ENCODE results near the gene HINT3.
"Not testable (repeated sequence)": the region's sequence is repeated elsewhere in the genome, so short reads cannot be mapped to it uniquely, and the experiment has no call there.

HINT3 gene

GRCh38 chr6:125930765-125931418 lies 25.7 kb upstream of the HINT3 start:
- TF ChIP-seq ZFX (IDR thresholded peaks at IDR 0.05; ENCODE audit: borderline replicate concordance), result no peak
- TF ChIP-seq, protein P1, sequence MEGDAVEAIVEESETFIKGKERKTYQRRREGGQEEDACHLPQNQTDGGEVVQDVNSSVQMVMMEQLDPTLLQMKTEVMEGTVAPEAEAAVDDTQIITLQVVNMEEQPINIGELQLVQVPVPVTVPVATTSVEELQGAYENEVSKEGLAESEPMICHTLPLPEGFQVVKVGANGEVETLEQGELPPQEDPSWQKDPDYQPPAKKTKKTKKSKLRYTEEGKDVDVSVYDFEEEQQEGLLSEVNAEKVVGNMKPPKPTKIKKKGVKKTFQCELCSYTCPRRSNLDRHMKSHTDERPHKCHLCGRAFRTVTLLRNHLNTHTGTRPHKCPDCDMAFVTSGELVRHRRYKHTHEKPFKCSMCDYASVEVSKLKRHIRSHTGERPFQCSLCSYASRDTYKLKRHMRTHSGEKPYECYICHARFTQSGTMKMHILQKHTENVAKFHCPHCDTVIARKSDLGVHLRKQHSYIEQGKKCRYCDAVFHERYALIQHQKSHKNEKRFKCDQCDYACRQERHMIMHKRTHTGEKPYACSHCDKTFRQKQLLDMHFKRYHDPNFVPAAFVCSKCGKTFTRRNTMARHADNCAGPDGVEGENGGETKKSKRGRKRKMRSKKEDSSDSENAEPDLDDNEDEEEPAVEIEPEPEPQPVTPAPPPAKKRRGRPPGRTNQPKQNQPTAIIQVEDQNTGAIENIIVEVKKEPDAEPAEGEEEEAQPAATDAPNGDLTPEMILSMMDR (IDR thresholded peaks at IDR 0.05), result no peak
- H3K27ac ChIP-seq, result no peak overlapping the region

DNA sequence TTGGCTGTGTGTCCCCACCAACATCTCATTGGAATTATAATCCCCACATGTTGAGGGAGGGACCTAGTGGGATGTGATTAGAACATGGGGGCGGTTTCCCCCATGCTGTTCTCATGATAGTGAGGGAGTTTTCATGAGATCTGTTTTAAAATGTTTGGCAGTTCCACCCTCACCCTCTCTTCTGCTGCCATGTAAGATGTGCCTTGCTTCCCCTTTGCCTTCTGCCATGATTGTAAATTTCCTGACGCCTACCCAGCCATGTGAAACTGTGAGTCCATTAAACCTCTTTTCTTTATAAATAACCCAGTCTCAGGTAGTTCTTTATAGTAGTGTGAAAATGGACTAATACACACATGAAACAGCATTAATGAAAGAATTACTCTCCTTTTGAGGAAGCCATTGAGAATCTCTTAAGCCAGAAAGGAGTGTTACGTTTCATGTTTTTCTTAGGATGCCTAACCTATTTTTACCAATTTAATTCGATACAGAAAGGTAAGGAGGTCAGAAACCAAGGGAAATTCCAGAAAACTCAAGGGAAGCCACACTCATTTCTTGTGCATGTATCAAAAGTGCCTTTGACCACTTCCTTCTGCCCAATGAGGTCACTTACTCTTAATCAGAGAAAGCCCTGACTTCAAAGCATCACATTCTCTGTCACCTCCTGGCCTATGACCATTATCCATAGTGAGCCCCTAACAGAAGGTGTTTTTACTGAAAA lies 24.7 kb upstream of the HINT3 start:
- TF ChIP-seq, protein P1 (IDR thresholded peaks at IDR 0.05), result no peak
- no peak for TF ChIP-seq ZFX (IDR thresholded peaks at IDR 0.05; ENCODE audit: borderline replicate concordance)

DNA sequence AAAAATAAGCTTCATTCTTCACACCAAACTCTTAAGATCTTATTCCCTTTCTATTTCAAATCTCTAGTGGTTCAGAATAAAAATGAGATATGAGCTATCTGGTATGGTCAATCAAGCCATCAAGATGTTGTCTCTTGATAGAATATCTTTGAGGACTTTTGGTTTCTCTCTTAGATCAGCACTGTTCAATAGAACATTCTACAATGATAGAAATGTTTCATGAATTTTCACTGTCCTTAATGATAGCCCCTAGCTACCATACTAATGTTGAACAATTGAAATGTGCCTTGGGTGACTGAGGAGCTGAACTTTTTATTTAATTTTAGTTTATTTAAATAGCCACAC lies 24.1 kb upstream of the HINT3 start:
- TF ChIP-seq, protein P1 (IDR thresholded peaks at IDR 0.05), result no peak
- no peak for TF ChIP-seq ZFX (IDR thresholded peaks at IDR 0.05; ENCODE audit: borderline replicate concordance)
- H3K27ac ChIP-seq, result no peak overlapping the region

More for the DNA sequence above, 24.7 kb upstream of the HINT3 start:
- H3K27ac ChIP-seq, result no peak overlapping the region

DNA sequence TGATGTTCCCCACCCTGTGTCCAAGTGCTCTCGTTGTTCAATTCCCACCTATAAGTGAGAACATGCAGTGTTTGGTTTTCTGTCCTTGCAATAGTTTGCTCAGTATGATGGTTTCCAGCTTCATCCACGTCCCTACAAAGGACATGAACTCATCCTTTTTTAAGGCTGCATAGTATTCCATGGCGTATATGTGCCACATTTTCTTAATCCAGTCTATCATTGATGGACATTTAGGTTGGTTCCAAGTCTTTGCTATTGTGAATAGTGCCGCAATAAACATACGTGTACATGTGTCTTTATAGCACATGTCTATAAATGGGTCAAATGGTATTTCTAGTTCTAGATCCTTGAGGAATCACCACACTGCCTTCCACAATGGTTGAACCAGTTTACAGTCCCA lies 21.1 kb upstream of the HINT3 start:
- not testable (repeated sequence) for H3K27ac ChIP-seq

DNA sequence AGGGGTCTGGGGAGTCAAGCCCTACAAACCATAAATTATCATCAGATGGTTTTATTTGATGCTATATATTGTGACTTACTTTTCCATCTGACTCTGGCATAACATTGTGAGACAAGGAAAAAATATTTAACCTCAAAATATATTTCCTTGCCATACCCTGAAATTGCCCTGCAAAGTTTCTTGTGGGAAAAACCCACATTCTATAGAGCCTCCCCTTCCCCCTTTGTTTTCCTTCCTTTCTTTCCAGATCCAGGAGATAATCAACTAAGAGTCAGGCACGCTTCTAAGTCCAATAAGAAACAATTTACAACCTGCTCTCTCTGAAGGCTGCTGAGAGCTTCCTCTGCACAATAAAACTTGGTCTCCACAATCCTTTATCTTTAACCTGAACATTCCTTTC lies 17.5 kb upstream of the HINT3 start:
- no peak overlapping the region for H3K27ac ChIP-seq
- TF ChIP-seq, protein P1 (IDR thresholded peaks at IDR 0.05), result no peak
- TF ChIP-seq ZFX (IDR thresholded peaks at IDR 0.05; ENCODE audit: borderline replicate concordance), result no peak

- no peak overlapping the region for H3K27ac ChIP-seq
- TF ChIP-seq, protein P1 (IDR thresholded peaks at IDR 0.05), result no peak
- no peak for TF ChIP-seq ZFX (IDR thresholded peaks at IDR 0.05; ENCODE audit: borderline replicate concordance)
Observed at GRCh38 chr6:125939791-125940190, 16.8 kb upstream of the HINT3 start.

GRCh38 chr6:125940247-125941041 lies 16.1 kb upstream of the HINT3 start:
- no peak overlapping the region for H3K27ac ChIP-seq
- TF ChIP-seq, protein P1 (IDR thresholded peaks at IDR 0.05), result no peak
- no peak for TF ChIP-seq ZFX (IDR thresholded peaks at IDR 0.05; ENCODE audit: borderline replicate concordance)
